Body of pancreas (tissue), 4 donors: ENCODE results near the gene CYP2D6.

Experiments
- CTCF ChIP-seq, 7 experiments: fragments of 450-650 bp in 4 of 7; fragments of 200-600 bp in 3 of 7; sonication (generic) in 3 of 7; IDR thresholded peaks; one replicate each; pipeline ENCODE4 v1.5.1; 2016 to 2019; ENCODE audit warnings: antibody characterized with exemption in 7 of 7
- POLR2A ChIP-seq, 3 donors: fragments of 450-650 bp; IDR thresholded peaks; one replicate each; pipeline ENCODE4 v1.6.1; 2016; ENCODE audit warnings: antibody characterized with exemption in 3 of 3, mild to moderate bottlenecking in 2 of 3

GRCh38 chr22:42160830-42161696 lies 30.5 kb upstream of the CYP2D6 start:
- TF ChIP-seq POLR2A (IDR thresholded peaks at IDR 0.05) (no peak), CTCF (IDR thresholded peaks at IDR 0.05) (no peak)
